ENCODE results near the gene NMT1. TPM values are rescaled to one million over a fixed set of nuclear protein-coding genes. Genes with fewer than 3 reads are reported as not detected.

The NMT1 gene
- total RNA-seq, 2 experiments from 2014 or later = 61.1 to 62.2 TPM

- H3K4me1 Mint-ChIP-seq (ENCODE audit: low read depth) = peaks cover 29% of the 10 kb centered on the region
- no peaks in the 10 kb centered on the region for H3K9me3 Mint-ChIP-seq
Observed at GRCh38 chr17:45135978-45136791, 75.1 kb downstream of the NMT1 start.

GRCh38 chr17:45136846-45137560 lies 75.9 kb downstream of the NMT1 start:
- Mint-ChIP-seq H3K9me3 (no peaks in the 10 kb centered on the region), H3K4me1 (ENCODE audit: low read depth) (peaks cover 34% of the 10 kb centered on the region), H3K4me3 (peak overlapping the region; percentile 94), H3K27me3 (no peaks in the 10 kb centered on the region), H3K36me3 (ENCODE audit: low read depth) (peaks cover 6% of the 10 kb centered on the region), H3K27ac (no peak overlapping the region)
- CTCF ChIA-PET = interaction anchor here (1.5 to 3.8 kb wide), 4 partner anchors 13 to 111 kb away, joined by 5 to 168 read pairs (median 46); partner anchors contain the start of gene HEXIM1
- Histone ChIP-seq H3K27me3 (ENCODE audit: control insufficient read depth in 1 of 2, insufficient read depth in 2 of 2, low read length in 2 of 2) (no peaks in the 10 kb centered on the region), H3K9me3 (ENCODE audit: control insufficient read depth in 1 of 2, insufficient read depth in 1 of 2, low read length in 2 of 2) (no peaks in the 10 kb centered on the region), H3K27ac (ENCODE audit: low read depth in 1 of 2, low read length in 2 of 2) (no peak overlapping the region), H3K4me3 (ENCODE audit: low read length) (no peak overlapping the region), H3K36me3 (ENCODE audit: insufficient read depth, low read length) (peaks cover 11% of the 10 kb centered on the region), H3K4me1 (ENCODE audit: insufficient read depth, low read length) (peaks cover 35% of the 10 kb centered on the region)
- intact Hi-C loops (cut with DNase I, micrococcal nuclease) = no loop called here
- ATAC-seq (ENCODE audit: poor library complexity) (no peak), DNase-seq (peak in 1 of 14 experiments; percentile 26)
- POLR2A ChIA-PET = interaction anchor here (2.3 to 7.7 kb wide), 2 partner anchors 8 to 13 kb away, joined by 21 to 192 read pairs; partner anchors contain the start of gene HEXIM1
- no peak for TF ChIP-seq CTCF (IDR thresholded peaks at IDR 0.05)

More at GRCh38 chr17:45135978-45136791, 75.1 kb downstream of the NMT1 start:
- intact Hi-C loops (cut with DNase I, micrococcal nuclease) = loop anchor here (1.0 to 2.0 kb wide), 6 partner anchors 12 to 249 kb away; partner anchors contain the start of genes HEXIM1 (in 2 of the 2) and HEXIM2 (in 1 of the 2)
- Mint-ChIP-seq H3K27ac (peak overlapping the region; percentile 85), H3K27me3 (no peaks in the 10 kb centered on the region), H3K36me3 (ENCODE audit: low read depth) (peaks cover 6% of the 10 kb centered on the region), H3K4me3 (peak overlapping the region; percentile 94)
- peaks cover 38% of the 10 kb centered on the region for H3K4me1 ChIP-seq (ENCODE audit: insufficient read depth, low read length)
- ATAC-seq (ENCODE audit: poor library complexity) (no peak), DNase-seq (peak in 2 of 14 experiments; percentile 22 to 33)
- CTCF ChIA-PET = interaction anchor here (0.6 to 3.8 kb wide), 42 partner anchors 8 to 274 kb away, joined by 3 to 168 read pairs (median 7); partner anchors contain the start of genes HEXIM1, HEXIM2, MAP3K14 and NMT1
- H3K27ac ChIP-seq (ENCODE audit: low read depth in 1 of 2, low read length in 2 of 2) = peak overlapping the region; percentile 43 to 58
- H3K36me3 ChIP-seq (ENCODE audit: insufficient read depth, low read length) = peaks cover 11% of the 10 kb centered on the region
- H3K27me3 ChIP-seq (ENCODE audit: control insufficient read depth in 1 of 2, insufficient read depth in 2 of 2, low read length in 2 of 2) = no peaks in the 10 kb centered on the region
- no peaks in the 10 kb centered on the region for H3K9me3 ChIP-seq (ENCODE audit: control insufficient read depth in 1 of 2, insufficient read depth in 1 of 2, low read length in 2 of 2)
- TF ChIP-seq CTCF (IDR thresholded peaks at IDR 0.05) = no peak
- POLR2A ChIA-PET = interaction anchor here (0.6 to 7.7 kb wide), 15 partner anchors 9 to 181 kb away, joined by 3 to 192 read pairs (median 5); partner anchors contain the start of genes HEXIM1, HEXIM2, MAP3K14 and NMT1
- H3K4me3 ChIP-seq (ENCODE audit: low read length) = peak overlapping the region; percentile 87

- no peaks in the 10 kb centered on the region for H3K9me3 ChIP-seq (ENCODE audit: control insufficient read depth in 1 of 2, insufficient read depth in 1 of 2, low read length in 2 of 2)
Observed at GRCh38 chr17:45137561-45138305, 76.6 kb downstream of the NMT1 start.

More at GRCh38 chr17:45137561-45138305, 76.6 kb downstream of the NMT1 start:
- Histone ChIP-seq H3K27ac (ENCODE audit: low read depth in 1 of 2, low read length in 2 of 2) (no peak overlapping the region), H3K27me3 (ENCODE audit: control insufficient read depth in 1 of 2, insufficient read depth in 2 of 2, low read length in 2 of 2) (no peaks in the 10 kb centered on the region), H3K4me1 (ENCODE audit: insufficient read depth, low read length) (peaks cover 32% of the 10 kb centered on the region), H3K36me3 (ENCODE audit: insufficient read depth, low read length) (peaks cover 11% of the 10 kb centered on the region), H3K4me3 (ENCODE audit: low read length) (no peak overlapping the region)
- peak overlapping the region; percentile 25 for H3K4me3 Mint-ChIP-seq
- H3K36me3 Mint-ChIP-seq (ENCODE audit: low read depth) = peaks cover 6% of the 10 kb centered on the region
- no peak for ATAC-seq (ENCODE audit: poor library complexity)
- H3K27ac Mint-ChIP-seq = no peak overlapping the region
- H3K27me3 Mint-ChIP-seq = no peaks in the 10 kb centered on the region
- intact Hi-C loops (cut with DNase I, micrococcal nuclease) = no loop called here
- CTCF ChIA-PET = interaction anchor here (1.5 kb wide), 1 partner anchor 60 kb away, joined by 5 read pairs; no protein-coding TSS in a partner anchor
- TF ChIP-seq CTCF (IDR thresholded peaks at IDR 0.05) = no peak
- POLR2A ChIA-PET = interaction anchor here (7.7 kb wide), 1 partner anchor 12 kb away, joined by 192 read pairs; the partner anchor contains the start of gene HEXIM1
- no peak for DNase-seq
- no peaks in the 10 kb centered on the region for H3K9me3 Mint-ChIP-seq
- peaks cover 34% of the 10 kb centered on the region for H3K4me1 Mint-ChIP-seq (ENCODE audit: low read depth)
